HepG2 (cell line): Measurements from ENCODE around the gene BTRC. TPM values are rescaled to one million over a fixed set of nuclear protein-coding genes. Genes with fewer than 3 reads are reported as not detected.

ENCODE experiments used
- RELA ChIP-seq: sonication (generic); formaldehyde crosslinking; IDR thresholded peaks from 2 replicates; pipeline ENCODE4 v1.4.0; 2020; ENCODE audit warnings: missing genetic modification reagents
- SMAD3 ChIP-seq: sonication (generic); formaldehyde crosslinking; IDR thresholded peaks from 2 replicates; pipeline ENCODE4 v1.4.0; 2020; ENCODE audit warnings: missing genetic modification reagents
- TBP ChIP-seq: sonication (generic); formaldehyde crosslinking; IDR thresholded peaks from 2 replicates; pipeline ENCODE4 v1.5.0; 2020; ENCODE audit warnings: missing genetic modification reagents
- ZSCAN12 ChIP-seq: sonication (generic); formaldehyde crosslinking; IDR thresholded peaks from 2 replicates; pipeline ENCODE4 v1.9.0; 2021; ENCODE audit warnings: mild to moderate bottlenecking, missing genetic modification reagents
- polyA plus RNA-seq, 8 experiments: library from polyadenylated mRNA; depleted of rRNA in 3 of 8; stranded (reverse) in 7 of 8; unstranded in 1 of 8; fragments of >200 nt; fragmentation: Illumina TruSeq in 4 of 8; extraction: Trizol in 4 of 8; gene quantifications; 2 replicates each; pipeline versions ENCODE4 v1.2.1 to v1.2.3, GENCODE V29; 2011 to 2016; ENCODE audit warnings: low read depth in 4 of 8, missing spikeins in 1 of 8, mixed read lengths in 1 of 8; ENCODE audit not compliant: insufficient read depth in 1 of 8
- total RNA-seq, 5 experiments: library from RNA; depleted of rRNA; stranded (reverse); fragments of >200 nt; fragmentation: Illumina TruSeq; extraction: Trizol; gene quantifications; 2 replicates each; pipeline ENCODE4 v1.2.3, GENCODE V29; 2016; ENCODE audit warnings: low read depth in 1 of 5
- TF ChIP-seq, protein P1 (sequence below): sonication (generic); formaldehyde crosslinking; IDR thresholded peaks from 2 replicates; pipeline ENCODE4 v1.5.0; 2020; ENCODE audit warnings: mild to moderate bottlenecking, missing genetic modification reagents, borderline replicate concordance
- TF ChIP-seq, protein P2 (sequence below): sonication (generic); formaldehyde crosslinking; IDR thresholded peaks from 2 replicates; pipeline ENCODE4 v1.4.0; 2020; ENCODE audit warnings: missing genetic modification reagents
- TF ChIP-seq, protein P3 (sequence below): sonication (generic); formaldehyde crosslinking; IDR thresholded peaks from 2 replicates; pipeline ENCODE4 v1.4.0; 2020; ENCODE audit warnings: missing genetic modification reagents, borderline replicate concordance
- TF ChIP-seq, protein P4 (sequence below): IDR thresholded peaks from 2 replicates; pipeline ENCODE4 v1.4.0; 2020; ENCODE audit warnings: mild to moderate bottlenecking, missing genetic modification reagents

BTRC gene
- total and polyA plus RNA-seq, 2 of the 13 experiments (the other 11 are each of a cell fraction or from before 2014, with no cell fraction given) = 12.0 to 14.4 TPM

DNA sequence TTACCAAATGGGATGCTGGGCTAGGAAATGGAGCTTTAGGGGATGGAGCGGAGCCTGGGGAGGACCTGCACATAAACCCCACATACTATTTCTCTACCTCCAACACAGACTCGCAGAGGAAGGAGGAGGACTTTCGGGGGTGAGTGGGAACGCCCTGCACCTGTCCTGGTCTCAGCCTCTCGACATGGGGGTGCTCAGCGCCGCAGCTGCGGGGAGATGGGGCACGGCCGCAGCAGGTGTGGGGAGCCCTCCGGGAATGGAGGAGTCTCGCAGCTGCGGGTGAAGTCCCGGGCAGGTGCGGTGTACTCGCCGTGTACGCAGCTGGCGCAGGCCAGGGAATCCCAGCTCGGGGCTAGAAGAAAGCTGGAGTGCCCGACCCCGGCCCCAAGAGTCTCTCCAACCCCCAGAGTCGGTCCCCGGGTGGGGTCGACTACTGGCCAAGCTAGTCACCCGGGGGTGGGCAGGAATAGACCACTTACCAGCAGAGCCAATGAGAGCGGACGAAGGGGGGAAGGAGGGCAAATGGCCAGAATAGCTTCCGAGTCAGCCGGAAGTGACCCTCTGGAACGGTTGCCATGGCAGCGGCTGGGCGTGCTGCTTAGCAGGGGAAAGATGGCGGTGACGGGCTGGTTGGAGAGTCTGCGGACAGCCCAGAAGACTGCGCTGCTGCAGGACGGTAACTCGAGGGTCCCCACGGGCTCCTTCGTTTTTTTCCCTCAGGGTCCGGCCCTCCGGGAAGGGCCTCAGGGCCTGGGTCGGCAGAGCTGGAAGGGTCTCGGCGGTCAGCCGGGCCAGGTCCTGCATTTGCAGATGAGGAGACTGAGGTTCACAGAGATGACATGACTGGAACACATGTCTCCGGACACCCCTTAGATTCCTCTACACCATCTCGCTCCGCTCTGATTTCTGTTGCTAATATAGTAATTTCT is 234.0 kb downstream of the BTRC start, which contains the start of the genes DPCD and POLL (continued):
- TF ChIP-seq, protein P1, sequence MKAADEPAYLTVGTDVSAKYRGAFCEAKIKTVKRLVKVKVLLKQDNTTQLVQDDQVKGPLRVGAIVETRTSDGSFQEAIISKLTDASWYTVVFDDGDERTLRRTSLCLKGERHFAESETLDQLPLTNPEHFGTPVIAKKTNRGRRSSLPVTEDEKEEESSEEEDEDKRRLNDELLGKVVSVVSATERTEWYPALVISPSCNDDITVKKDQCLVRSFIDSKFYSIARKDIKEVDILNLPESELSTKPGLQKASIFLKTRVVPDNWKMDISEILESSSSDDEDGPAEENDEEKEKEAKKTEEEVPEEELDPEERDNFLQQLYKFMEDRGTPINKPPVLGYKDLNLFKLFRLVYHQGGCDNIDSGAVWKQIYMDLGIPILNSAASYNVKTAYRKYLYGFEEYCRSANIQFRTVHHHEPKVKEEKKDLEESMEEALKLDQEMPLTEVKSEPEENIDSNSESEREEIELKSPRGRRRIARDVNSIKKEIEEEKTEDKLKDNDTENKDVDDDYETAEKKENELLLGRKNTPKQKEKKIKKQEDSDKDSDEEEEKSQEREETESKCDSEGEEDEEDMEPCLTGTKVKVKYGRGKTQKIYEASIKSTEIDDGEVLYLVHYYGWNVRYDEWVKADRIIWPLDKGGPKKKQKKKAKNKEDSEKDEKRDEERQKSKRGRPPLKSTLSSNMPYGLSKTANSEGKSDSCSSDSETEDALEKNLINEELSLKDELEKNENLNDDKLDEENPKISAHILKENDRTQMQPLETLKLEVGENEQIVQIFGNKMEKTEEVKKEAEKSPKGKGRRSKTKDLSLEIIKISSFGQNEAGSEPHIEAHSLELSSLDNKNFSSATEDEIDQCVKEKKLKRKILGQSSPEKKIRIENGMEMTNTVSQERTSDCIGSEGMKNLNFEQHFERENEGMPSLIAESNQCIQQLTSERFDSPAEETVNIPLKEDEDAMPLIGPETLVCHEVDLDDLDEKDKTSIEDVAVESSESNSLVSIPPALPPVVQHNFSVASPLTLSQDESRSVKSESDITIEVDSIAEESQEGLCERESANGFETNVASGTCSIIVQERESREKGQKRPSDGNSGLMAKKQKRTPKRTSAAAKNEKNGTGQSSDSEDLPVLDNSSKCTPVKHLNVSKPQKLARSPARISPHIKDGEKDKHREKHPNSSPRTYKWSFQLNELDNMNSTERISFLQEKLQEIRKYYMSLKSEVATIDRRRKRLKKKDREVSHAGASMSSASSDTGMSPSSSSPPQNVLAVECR (CRISPR knock-in tag) = peak; percentile 98
- TF ChIP-seq TBP (CRISPR knock-in tag) = no peak
- TF ChIP-seq, protein P2, sequence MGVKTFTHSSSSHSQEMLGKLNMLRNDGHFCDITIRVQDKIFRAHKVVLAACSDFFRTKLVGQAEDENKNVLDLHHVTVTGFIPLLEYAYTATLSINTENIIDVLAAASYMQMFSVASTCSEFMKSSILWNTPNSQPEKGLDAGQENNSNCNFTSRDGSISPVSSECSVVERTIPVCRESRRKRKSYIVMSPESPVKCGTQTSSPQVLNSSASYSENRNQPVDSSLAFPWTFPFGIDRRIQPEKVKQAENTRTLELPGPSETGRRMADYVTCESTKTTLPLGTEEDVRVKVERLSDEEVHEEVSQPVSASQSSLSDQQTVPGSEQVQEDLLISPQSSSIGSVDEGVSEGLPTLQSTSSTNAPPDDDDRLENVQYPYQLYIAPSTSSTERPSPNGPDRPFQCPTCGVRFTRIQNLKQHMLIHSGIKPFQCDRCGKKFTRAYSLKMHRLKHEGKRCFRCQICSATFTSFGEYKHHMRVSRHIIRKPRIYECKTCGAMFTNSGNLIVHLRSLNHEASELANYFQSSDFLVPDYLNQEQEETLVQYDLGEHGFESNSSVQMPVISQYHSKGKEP (CRISPR knock-in tag) = no peak
- 0 out of 2 replicates have a peak, but pooled peaks have one; percentile 46 for TF ChIP-seq RELA (CRISPR knock-in tag)
- TF ChIP-seq ZSCAN12 (CRISPR knock-in tag) = no peak
- 0 out of 2 replicates have a peak, but pooled peaks have one; percentile 55 for TF ChIP-seq SMAD3
- TF ChIP-seq, protein P3, sequence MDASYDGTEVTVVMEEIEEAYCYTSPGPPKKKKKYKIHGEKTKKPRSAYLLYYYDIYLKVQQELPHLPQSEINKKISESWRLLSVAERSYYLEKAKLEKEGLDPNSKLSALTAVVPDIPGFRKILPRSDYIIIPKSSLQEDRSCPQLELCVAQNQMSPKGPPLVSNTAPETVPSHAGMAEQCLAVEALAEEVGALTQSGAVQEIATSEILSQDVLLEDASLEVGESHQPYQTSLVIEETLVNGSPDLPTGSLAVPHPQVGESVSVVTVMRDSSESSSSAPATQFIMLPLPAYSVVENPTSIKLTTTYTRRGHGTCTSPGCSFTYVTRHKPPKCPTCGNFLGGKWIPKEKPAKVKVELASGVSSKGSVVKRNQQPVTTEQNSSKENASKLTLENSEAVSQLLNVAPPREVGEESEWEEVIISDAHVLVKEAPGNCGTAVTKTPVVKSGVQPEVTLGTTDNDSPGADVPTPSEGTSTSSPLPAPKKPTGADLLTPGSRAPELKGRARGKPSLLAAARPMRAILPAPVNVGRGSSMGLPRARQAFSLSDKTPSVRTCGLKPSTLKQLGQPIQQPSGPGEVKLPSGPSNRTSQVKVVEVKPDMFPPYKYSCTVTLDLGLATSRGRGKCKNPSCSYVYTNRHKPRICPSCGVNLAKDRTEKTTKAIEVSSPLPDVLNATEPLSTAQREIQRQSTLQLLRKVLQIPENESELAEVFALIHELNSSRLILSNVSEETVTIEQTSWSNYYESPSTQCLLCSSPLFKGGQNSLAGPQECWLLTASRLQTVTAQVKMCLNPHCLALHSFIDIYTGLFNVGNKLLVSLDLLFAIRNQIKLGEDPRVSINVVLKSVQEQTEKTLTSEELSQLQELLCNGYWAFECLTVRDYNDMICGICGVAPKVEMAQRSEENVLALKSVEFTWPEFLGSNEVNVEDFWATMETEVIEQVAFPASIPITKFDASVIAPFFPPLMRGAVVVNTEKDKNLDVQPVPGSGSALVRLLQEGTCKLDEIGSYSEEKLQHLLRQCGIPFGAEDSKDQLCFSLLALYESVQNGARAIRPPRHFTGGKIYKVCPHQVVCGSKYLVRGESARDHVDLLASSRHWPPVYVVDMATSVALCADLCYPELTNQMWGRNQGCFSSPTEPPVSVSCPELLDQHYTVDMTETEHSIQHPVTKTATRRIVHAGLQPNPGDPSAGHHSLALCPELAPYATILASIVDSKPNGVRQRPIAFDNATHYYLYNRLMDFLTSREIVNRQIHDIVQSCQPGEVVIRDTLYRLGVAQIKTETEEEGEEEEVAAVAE (CRISPR knock-in tag) = peak; percentile 84
- TF ChIP-seq, protein P4, sequence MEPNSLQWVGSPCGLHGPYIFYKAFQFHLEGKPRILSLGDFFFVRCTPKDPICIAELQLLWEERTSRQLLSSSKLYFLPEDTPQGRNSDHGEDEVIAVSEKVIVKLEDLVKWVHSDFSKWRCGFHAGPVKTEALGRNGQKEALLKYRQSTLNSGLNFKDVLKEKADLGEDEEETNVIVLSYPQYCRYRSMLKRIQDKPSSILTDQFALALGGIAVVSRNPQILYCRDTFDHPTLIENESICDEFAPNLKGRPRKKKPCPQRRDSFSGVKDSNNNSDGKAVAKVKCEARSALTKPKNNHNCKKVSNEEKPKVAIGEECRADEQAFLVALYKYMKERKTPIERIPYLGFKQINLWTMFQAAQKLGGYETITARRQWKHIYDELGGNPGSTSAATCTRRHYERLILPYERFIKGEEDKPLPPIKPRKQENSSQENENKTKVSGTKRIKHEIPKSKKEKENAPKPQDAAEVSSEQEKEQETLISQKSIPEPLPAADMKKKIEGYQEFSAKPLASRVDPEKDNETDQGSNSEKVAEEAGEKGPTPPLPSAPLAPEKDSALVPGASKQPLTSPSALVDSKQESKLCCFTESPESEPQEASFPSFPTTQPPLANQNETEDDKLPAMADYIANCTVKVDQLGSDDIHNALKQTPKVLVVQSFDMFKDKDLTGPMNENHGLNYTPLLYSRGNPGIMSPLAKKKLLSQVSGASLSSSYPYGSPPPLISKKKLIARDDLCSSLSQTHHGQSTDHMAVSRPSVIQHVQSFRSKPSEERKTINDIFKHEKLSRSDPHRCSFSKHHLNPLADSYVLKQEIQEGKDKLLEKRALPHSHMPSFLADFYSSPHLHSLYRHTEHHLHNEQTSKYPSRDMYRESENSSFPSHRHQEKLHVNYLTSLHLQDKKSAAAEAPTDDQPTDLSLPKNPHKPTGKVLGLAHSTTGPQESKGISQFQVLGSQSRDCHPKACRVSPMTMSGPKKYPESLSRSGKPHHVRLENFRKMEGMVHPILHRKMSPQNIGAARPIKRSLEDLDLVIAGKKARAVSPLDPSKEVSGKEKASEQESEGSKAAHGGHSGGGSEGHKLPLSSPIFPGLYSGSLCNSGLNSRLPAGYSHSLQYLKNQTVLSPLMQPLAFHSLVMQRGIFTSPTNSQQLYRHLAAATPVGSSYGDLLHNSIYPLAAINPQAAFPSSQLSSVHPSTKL = 0 out of 2 replicates have a peak, but pooled peaks have one; percentile 6
